HG02943 (cell line): ENCODE data around the gene ATP5MC2.

ENCODE experiments used
- ATAC-seq: cut with Tn5 transposase; IDR thresholded peaks from one replicate; pipeline ENCODE4 v1.9.1; 2021; ENCODE audit warnings: mild to moderate bottlenecking, low read depth, moderate library complexity; ENCODE audit not compliant: unreplicated experiment

ATP5MC2 gene

GRCh38 chr12:53616950-53617349, 58.9 kb downstream of the ATP5MC2 start:
- no peak for ATAC-seq
